HG02623 (cell line): ENCODE measurements around the gene IQCN.

Experiments
- ATAC-seq: cut with Tn5 transposase; IDR thresholded peaks from one replicate; pipeline ENCODE4 v1.9.1; 2021; ENCODE audit warnings: moderate library complexity; ENCODE audit not compliant: unreplicated experiment

Gene IQCN

DNA sequence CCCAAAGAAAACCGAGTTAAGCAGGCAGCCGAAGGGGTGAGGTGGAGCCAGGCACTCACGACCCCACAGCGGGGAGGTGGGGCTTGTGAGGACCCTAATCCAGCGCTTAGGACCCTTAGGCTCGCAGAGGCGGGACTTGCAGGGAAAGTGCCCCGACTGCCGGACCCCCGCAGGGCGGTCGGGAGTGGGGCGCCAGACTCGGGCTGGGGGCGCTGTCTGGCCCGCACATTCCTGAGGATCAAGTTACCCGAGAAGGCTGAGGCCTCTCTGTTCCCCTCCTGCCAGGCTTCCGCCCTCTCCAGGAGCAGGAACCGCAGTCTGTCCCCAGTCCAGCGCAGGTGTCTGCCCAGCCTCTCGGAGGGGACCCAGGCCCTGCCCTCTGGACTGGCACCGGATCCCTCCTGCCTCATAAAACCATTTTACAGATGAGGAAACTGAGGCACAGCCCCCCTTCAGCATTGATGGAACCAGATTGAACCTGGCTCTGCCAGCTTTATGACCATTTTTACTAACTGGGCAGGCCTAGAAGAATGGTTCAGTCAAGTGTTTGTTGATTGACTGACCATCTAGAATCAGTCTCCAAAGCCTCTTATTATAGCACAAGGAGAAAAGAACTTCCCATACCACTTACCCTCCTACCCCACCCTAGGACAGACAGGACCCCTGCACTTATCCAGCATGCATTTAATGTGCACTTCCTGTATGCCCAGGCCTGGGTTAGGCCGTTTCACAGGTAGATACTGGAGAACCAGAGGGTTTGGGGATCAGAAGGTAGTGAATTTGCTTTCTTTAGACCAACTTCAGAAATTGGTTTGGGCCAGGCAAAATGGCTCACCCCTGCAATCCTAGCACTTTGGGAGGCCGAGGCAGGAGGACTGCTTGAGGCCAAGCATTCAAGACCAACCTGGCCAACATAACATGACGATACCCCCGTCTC is 13.9 kb upstream of the IQCN start:
- no peak for ATAC-seq

DNA sequence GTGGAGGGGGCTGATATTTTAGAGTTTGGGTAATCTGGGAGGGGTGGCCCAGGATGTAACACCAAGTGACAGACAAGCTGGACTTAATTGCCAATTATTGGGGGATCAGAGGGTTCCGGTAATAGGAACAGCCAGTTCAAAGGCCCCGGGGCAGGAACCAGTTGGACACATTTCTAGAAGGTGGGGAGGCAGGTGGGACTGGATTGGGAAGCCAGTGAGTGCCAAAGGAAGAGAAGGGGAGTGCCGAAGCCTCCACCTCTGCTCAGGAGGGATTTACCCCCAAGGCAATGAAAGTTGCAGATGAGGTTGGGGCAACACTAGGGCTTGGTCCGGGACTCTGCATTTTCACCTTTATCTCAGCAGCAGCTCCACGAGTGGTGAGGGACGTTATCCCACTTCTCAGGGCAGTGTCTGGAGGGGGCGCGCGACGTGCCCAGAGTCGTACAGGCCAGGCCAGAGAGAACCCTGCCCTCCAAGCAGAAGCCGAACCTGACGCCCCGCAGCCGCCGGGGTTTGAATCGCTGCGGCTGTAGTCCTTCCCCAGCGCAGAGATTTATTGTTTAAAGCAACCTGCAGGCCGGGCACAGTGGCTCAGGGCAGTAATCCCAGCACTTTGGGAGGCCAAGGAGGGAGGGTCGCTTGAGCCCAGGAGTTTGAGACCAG is 12.9 kb upstream of the IQCN start:
- ATAC-seq, result no peak

DNA sequence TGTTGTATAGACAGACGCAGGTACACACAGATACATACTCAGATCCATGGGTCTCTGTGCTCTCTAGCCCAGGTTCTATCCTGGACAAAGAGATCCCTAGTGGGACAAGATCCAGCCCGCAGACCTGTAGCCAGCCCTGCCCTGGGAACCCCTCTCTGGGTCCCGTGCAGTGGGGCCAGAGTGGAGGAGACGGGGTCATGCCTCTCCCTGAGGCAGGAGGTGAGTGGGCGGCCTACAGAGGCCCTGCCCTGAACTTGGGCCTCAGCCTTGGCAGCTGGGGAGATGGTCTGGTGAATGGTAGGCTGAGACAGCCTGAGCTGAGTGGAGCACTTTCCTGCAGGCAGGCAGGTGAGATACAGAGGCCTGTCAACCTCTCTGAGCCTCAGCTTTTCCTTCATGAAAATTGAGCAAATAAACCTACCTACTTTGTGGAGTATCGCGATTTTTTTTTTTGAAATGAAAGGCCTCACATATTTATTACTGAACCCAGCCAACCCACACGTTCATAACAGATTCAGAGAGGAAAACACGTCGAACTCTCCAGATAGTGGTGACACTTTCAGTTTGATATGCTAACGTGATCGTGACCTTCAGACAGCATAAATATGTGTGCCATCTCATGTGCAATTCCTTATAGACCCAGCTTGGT is 10.6 kb upstream of the IQCN start:
- ATAC-seq, result no peak

DNA sequence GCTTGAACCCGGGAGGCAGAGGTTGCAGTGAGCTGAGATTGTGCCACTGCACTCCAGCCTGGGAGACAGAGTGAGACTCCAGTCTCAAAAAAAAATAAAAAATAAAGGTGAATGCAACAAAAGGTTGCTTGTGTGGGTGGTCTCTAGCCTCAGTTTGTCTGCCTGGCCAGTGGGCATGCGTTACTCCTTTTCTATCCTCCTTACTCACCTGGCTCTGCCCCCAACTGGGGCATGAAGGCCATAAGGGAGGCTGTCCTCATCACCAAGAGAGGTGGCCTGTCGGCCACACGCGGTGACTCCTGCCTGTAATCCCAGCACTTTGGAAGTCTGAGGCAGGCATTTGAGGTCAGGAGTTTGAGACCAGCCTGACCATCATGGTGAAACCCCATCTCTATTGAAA is 9.1 kb upstream of the IQCN start:
- ATAC-seq, result no peak

DNA sequence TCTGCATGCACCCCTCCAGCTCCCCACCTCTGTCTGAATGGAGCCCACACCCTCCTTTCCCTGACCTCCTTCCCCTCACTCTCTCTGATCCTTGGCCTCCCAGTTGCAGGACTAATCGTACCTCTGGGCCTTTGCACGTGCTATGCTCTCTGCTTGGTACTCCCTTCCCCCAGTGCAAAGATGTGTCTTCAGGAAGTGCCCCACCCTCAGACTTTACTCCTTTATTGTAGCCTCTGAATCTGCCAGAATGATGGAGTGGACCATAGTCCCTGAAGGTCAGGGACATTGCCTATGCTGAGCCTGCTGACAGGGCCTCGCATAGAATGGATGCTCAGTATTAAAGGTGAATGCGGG is 8.5 kb upstream of the IQCN start:
- ATAC-seq, result no peak

DNA sequence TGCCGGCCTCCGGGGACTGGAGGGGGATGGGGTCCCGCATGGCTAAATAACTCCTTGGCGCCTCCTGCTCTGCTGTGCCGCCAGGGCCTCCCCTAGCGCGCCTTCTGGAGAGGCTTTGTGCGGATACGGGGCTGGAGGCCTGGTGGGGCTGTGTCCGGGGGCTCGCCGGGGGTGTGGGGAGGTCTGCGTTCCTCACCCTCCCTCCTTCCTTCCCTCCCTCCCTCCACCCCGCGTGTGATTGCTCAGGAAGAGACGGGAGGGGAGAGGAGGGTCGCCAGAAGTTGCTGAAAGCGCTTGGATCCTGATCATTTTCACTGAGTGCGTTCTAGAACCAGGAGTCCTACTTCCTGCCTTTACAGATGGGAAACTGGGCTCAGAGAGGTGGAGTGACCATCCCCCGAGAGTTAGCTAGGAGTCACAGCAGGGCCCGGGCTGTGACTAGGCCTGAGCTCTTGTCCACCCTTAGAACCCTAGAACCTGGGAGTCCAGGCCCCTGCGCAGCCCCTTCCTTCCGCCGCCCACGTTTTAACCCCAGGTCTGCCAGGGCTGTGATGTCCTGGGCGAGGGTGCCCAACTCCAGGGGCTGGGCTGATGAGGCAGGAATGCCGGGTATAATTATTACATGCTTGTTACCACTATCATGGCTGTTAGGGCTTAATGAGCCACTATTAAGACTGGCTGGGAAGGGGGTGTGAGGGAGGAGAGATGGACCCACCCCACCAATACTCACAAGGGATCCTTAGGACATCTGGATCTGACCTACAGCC is 8.0 kb upstream of the IQCN start:
- ATAC-seq, result no peak

DNA sequence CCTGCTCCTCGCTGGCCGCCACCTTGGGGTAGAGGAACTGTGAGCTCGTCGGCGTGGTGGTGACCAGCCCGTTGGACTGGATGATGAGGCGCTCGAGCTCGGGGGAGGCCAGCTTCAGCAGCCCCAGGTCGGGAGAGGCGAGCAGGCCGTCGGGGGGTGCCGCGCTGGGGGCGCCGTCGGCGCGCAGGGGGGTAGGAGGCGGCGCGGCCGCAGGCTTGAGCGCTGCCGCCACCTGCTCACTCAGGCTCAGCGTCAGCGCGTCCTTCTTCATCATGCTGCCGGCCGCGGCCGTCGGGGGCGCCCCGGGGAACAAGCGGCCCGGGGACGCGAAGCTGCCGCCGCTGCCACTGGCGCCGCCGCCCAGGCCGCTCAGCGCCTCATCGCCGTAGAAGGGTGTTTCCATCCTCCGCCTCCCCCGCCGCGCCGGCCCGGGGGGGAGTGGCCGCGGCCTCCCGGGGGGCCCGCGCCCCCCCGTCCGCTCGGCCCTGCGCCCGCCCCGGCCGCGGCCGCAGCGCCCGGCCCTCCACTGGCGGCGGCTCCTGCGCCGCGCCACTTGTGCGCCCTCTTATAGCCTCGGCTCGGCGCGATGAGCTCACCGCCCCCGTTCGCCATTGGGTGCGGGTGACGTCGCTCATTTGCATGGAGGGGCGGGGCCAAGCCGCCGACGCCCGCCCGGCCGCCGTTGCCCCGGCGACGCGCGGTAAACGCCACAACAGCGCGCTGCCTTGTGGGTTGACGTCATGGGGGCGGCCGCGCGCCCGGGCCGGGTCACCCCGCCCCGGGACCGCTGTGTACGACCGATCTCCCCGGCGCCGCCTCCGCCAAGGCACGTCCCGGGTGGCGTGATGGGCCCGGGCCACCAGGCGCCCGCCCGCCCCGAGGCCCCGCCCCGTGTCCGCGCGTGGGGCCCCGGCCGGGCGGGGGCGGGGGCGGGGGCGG is 7.1 kb upstream of the IQCN start, which contains the start of gene JUND:
TSS of gene JUND (minus strand) at position 541 of the 939 bp plus-strand sequence. CDS start at position 403, 138 bp downstream.
- ATAC-seq, result peak; percentile 56

DNA sequence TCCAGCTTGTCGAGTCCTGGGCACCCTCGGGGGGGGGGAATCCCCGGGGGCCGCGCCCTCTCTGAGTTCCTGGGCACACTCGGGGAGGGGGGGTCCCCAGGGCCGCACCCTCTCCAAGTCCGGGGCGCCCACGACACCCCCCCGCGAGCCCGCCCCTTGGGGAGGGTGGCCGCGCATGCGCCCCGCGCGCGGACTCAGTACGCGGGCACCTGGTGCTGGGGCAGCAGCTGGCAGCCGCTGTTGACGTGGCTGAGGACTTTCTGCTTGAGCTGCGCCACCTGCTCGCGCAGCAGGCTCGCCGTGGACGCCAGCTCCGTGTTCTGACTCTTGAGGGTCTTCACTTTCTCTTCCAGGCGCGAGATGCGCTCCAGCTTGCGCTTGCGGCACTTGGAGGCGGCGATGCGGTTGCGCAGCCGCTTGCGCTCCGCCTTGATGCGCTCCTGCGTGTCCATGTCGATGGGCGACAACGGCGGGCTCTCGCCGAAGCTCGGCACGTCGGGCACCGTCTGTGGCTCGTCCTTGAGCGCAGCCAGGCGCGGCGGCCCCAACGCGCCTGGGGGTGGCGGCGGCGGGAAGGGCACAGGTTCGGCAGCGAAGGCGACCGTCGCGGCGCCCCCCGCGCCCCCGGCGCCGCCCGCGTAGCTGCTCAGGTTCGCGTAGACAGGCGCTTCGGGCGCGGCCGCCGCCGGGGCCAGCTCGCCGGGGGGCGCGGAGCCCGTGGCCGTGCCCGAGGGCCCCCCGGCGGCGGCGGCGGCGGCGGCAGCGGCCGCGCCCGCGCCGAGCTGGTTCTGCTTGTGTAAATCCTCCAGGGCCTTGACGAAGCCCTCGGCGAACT is 6.2 kb upstream of the IQCN start:
- peak; percentile 10 for ATAC-seq

DNA sequence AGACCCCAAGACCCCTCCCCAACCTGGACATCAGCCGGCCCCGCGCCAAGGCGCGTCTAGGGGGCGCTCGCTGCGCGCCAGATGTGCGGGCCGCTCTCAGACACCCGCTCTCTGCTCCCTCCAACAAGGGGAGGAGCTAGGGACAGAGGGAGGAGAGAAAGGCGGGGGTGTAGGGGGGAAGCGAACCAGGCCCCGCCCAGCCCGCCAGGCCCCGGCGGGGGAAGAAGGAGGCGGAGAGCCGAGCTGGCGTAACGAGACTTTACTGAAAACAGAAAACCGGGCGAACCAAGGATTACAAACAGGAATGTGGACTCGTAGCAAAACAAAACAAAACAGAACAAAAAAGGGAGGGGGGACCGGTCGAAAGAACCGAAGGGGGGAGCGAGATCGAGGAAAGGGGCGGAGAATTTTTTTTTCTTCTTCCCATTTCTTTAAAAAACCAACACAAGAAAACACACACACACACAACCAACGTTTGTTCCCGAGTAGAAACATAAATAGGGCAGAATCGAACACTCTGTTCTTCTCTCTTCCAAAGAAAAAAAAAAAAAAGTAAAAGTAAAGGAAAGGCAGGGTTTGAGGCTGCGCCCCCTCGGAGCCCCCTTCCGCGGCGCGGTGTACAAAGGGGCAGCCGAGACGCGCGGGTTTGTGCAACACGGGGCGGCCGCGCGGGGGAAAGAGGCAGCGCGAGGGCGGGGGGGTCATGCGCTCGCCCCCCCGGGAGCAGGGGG is 5.4 kb upstream of the IQCN start:
- ATAC-seq, result no peak

DNA sequence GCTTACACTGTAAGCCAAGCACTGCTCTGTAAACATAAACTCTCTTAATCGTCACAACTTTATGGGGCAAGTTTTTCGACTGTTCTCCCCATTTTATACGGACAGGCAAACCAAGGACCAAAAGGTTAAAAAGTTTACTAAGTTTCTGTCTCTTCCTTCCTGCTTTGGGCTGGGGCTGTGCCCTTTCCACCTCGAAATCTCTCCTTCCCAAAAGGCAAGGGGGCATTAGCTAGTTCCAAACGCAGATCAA is 4.9 kb upstream of the IQCN start:
- no peak for ATAC-seq

DNA sequence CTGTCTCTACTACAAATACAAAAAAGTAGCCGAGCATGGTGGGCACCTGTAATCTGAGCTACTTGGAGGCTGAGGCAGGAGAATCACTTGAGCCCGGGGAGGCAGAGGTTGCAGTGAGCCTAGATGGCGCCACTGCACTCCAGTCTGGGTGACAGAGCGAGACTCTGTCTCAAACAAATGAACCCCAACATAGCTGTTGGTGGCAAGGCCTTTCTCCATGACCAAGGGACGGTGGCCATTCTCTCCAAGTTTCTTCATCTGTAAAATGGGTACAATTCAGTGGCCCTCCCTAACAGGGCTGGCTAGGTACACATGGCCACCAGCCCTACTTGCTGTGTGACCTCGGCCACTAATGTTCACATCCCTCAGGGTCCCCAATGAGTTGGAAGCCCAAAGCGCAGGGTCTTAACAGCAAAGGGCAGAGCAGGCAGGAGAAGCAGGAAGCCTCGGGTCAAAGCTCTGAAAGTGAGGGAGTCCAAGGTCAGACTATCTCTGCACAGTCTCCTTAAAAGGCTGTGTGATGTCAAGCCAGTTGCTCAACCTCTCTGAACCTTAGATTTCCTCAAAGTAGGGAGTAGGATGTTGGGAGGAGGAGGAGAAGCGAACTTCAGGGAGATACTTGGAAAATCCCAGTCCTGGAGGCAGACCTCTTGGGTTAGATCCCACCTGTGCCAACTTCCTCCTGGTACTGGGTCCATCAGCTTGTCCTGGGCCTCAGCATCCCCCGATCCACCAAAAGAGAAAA is 4.4 kb upstream of the IQCN start:
- no peak for ATAC-seq

DNA sequence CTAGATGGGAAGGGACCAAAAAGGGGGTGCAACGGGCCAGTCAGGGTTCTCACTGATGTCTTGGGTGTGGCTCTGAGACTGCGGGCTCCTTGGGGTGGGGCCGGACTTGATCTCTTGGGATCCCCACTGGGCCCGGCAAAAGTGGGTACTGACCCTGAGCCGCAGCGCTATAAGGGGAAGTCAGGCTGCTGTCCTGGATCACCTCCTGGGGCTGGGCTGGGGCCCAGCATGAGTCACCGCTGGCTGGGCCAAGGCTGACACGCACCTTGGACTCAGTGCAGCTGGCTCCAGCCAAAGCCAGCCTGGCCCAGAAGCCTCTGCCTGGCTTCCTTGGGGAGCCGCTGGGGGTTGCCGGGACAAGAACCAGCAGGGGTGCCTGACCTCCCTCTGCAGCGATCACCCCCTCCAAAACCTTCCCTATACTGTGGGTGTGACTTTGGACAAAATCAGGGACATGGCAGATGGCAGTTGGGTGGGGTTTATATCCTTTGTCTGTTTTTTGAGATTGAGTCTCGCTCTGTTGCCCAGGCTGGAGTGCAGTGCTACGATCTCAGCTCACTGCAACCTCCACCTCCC is 617 bp upstream of the IQCN start:
- no peak for ATAC-seq

DNA sequence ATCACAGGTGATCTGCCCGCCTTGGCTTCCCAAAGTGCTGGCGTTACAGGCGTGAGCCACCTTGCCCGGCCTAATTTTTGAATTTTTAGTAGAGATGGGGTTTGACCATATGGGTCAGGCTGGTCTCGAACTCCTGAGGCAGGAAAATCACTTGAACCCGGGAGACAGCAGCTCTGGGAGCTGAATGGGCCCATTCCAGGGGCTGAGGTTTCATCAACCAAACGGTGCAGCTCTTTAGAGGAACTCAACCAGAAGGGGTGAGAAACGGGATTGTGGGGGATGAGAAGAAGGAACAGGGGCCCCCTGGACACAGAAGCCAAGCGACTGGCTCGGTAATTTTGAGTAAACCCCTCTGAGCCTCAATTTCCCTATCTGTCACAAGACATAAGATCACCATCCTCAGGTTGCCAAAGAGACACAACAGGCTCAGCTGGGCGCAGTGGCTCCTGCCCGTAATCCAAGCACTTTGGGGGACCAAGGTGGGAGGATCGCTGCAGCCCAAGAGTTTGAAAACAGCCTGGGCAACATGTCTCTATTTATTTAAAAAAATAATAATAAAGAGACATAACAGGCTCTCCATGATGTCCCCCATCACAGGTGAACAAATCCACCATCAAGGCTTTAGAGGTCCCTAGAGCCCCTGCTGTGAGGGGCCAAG is 562 bp downstream of the IQCN start:
- ATAC-seq, result no peak

DNA sequence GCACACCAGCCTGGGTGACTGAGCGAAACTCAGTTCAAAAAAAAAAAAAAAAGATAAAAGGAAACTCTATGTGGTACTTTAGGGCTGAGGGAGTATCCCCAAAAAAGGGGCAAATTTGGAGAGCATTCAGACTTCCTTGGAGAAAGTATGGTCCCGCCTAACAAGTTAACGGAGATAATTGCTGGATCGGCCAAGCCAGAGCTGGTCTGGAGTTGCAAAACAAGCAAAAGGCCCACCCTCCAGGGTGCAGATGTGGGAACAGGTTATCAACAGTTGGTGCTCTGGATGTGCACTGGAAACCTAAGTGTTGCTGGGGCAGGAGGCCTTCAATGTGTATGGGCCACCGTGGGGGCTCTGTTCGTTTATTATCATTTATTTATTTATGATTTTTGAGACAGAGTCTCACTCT is 2.8 kb downstream of the IQCN start:
- no peak for ATAC-seq

DNA sequence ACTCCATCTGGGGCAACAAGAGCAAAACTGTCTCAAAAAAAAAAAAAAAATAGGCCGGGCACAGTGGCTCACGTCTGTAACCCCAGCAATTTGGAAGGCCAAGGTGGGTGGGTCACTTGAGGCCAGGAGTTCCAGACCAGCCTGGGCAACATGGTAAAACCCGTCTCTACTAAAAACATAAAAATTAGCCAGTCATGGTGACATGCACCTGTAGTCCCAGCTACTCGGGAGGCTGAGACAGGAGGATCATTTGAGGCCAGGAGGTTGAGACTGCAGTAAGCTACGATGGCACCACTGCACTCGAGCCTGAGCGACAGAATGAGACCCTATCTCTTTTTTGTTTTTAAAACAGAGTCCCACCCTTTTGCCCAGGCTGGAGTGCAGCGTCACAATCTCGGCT is 3.9 kb downstream of the IQCN start:
- ATAC-seq, result no peak

DNA sequence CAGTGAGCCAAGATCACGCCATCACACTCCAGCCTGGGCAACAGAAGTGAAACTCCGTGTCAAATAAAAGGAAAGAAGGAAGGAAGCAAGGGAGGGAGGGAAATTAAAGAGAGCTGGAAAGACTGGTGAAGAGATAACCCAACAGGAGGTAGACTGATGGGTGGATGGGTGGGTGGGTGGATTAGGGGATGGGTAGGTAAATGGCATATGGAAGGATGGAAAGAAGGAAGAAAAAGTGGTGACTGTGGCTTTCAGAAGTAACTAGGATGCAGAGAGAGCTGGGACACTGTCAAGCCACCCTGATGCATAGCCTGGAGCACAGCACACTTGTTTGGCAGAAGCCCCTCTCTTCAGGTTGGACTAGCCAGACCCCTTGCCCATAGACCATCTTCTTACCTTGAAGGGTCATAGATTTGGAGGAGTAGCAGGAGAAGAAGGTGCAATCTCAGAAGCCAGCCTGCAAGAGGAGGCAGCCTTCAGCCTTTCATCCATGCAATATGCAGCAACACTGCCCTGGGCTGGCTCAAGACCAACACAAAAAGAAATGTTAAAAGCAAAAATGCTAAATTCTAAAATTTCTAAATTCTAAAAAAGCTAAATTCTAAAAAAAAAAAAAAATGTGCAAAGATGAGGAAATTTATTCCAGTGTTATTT is 5.1 kb downstream of the IQCN start:
- no peak for ATAC-seq
